Measurements from ENCODE around the gene HERC2.
"Not testable (repeated sequence)": the region's sequence is repeated elsewhere in the genome, so short reads cannot be mapped to it uniquely, and the experiment has no call there.

Gene HERC2

GRCh38 chr15:28147801-28148200 is 174.2 kb downstream of the HERC2 start:
- POLR2A ChIA-PET (ENCODE audit: low non-redundant PET) = no interaction called here

GRCh38 chr15:28145419-28145818 is 176.6 kb downstream of the HERC2 start:
- CTCF ChIA-PET; POLR2A ChIA-PET (ENCODE audit: low non-redundant PET): not testable (repeated sequence)

More at GRCh38 chr15:28147801-28148200, 174.2 kb downstream of the HERC2 start:
- no peak for DNase-seq (ENCODE audit: low spot score)
- no peak overlapping the region for H3K27ac ChIP-seq
- no peak for TF ChIP-seq CTCF (conservative IDR thresholded peaks at IDR 0.05; ENCODE audit: low read depth)
- CTCF ChIA-PET = interaction anchor here (0.5 kb wide), 1 partner anchor 1464 kb away, joined by 3 read pairs; no protein-coding TSS in a partner anchor

GRCh38 chr15:28140062-28140461 is 181.9 kb downstream of the HERC2 start:
- ChIA-PET POLR2A (ENCODE audit: low non-redundant PET) (no interaction called here), CTCF (no interaction called here)
- no peak for DNase-seq (ENCODE audit: low spot score)
- no peak for TF ChIP-seq CTCF (conservative IDR thresholded peaks at IDR 0.05; ENCODE audit: low read depth)
- no peak overlapping the region for H3K27ac ChIP-seq

More at GRCh38 chr15:28145419-28145818, 176.6 kb downstream of the HERC2 start:
- DNase-seq (ENCODE audit: low spot score); H3K27ac ChIP-seq: not testable (repeated sequence)

- POLR2A ChIA-PET (ENCODE audit: low non-redundant PET); DNase-seq (ENCODE audit: low spot score); CTCF ChIA-PET; H3K27ac ChIP-seq: not testable (repeated sequence)
These were observed 184.5 kb downstream of the HERC2 start for GRCh38 chr15:28137408-28138039.

- CTCF ChIA-PET; H3K27ac ChIP-seq; DNase-seq (ENCODE audit: low spot score); POLR2A ChIA-PET (ENCODE audit: low non-redundant PET): not testable (repeated sequence)
These were observed 185.6 kb downstream of the HERC2 start for GRCh38 chr15:28136236-28136904.

GRCh38 chr15:28133281-28133680 is 188.7 kb downstream of the HERC2 start:
- ChIA-PET POLR2A (ENCODE audit: low non-redundant PET) (interaction anchor here (0.6 kb wide), 1 partner anchor 10 kb away, joined by 3 read pairs; no protein-coding TSS in a partner anchor), CTCF (no interaction called here)
- no peak for TF ChIP-seq CTCF (conservative IDR thresholded peaks at IDR 0.05; ENCODE audit: low read depth)
- no peak overlapping the region for H3K27ac ChIP-seq
- no peak for DNase-seq (ENCODE audit: low spot score)

GRCh38 chr15:28132524-28133275 is 189.3 kb downstream of the HERC2 start:
- CTCF ChIA-PET = no interaction called here
- POLR2A ChIA-PET (ENCODE audit: low non-redundant PET) = interaction anchor here (0.6 kb wide), 1 partner anchor 10 kb away, joined by 3 read pairs; no protein-coding TSS in a partner anchor
- DNase-seq (ENCODE audit: low spot score) = no peak
- TF ChIP-seq CTCF (conservative IDR thresholded peaks at IDR 0.05; ENCODE audit: low read depth) = no peak
- no peak overlapping the region for H3K27ac ChIP-seq

GRCh38 chr15:28131946-28132345 is 190.0 kb downstream of the HERC2 start:
- ChIA-PET CTCF (interaction anchor here (0.6 kb wide), 1 partner anchor 149 kb away, joined by 3 read pairs; no protein-coding TSS in a partner anchor), POLR2A (ENCODE audit: low non-redundant PET) (no interaction called here)
- TF ChIP-seq CTCF (conservative IDR thresholded peaks at IDR 0.05; ENCODE audit: low read depth) = no peak
- H3K27ac ChIP-seq = no peak overlapping the region
- DNase-seq (ENCODE audit: low spot score) = no peak

Measured in RWPE1 (cell line).